GM18858 (cell line): ENCODE measurements around the gene SPG11.
A peak's percentile ranks its signal among the peaks of the same experiment; 100 is the strongest.
"Not testable (repeated sequence)": the region's sequence is repeated elsewhere in the genome, so short reads cannot be mapped to it uniquely, and the experiment has no call there.

ENCODE experiments used
- ATAC-seq: cut with Tn5 transposase; IDR thresholded peaks from one replicate; pipeline ENCODE4 v1.9.1; 2021; ENCODE audit not compliant: unreplicated experiment

Gene SPG11

GRCh38 chr15:44663410-44664308 lies at the start of gene SPG11:
Gene SPG11, minus strand, starts transcription at chr15:44663662. Its CDS starts 15 bp downstream, at chr15:44663647.
- ATAC-seq, result peak; percentile 58

GRCh38 chr15:44712346-44713005 lies 49.0 kb upstream of the SPG11 start:
- no peak for ATAC-seq

GRCh38 chr15:44711743-44712345 lies 48.4 kb upstream of the SPG11 start:
- no peak for ATAC-seq

GRCh38 chr15:44711096-44711742 lies 47.8 kb upstream of the SPG11 start, which contains the start of the genes B2M and PATL2:
Gene B2M, plus strand, starts transcription at chr15:44711517. Its CDS starts 30 bp downstream, at chr15:44711547.
Gene PATL2, minus strand, starts transcription at chr15:44711323. Its CDS starts 34,833 bp downstream, at chr15:44676490.
- peak; percentile 89 for ATAC-seq

GRCh38 chr15:44710236-44711095 lies 47.0 kb upstream of the SPG11 start:
- no peak for ATAC-seq

GRCh38 chr15:44706946-44707636 lies 43.6 kb upstream of the SPG11 start:
- ATAC-seq, result no peak

GRCh38 chr15:44706401-44706800 lies 42.9 kb upstream of the SPG11 start:
- ATAC-seq, result no peak

- ATAC-seq, result no peak
These were observed 42.5 kb upstream of the SPG11 start for GRCh38 chr15:44705986-44706385.

- ATAC-seq, result not testable (repeated sequence)
These were observed 37.2 kb upstream of the SPG11 start for GRCh38 chr15:44700676-44701075.

GRCh38 chr15:44698641-44699040 lies 35.2 kb upstream of the SPG11 start:
- ATAC-seq, result no peak

- ATAC-seq, result no peak
These were observed 33.6 kb upstream of the SPG11 start for GRCh38 chr15:44697014-44697413.

- ATAC-seq, result no peak
These were observed 31.8 kb upstream of the SPG11 start for GRCh38 chr15:44695294-44695693.

GRCh38 chr15:44694416-44694815 lies 31.0 kb upstream of the SPG11 start:
- no peak for ATAC-seq

GRCh38 chr15:44692659-44693058 lies 29.2 kb upstream of the SPG11 start:
- no peak for ATAC-seq

- not testable (repeated sequence) for ATAC-seq
These were observed 26.8 kb upstream of the SPG11 start for GRCh38 chr15:44690245-44690644.

- ATAC-seq, result not testable (repeated sequence)
These were observed 25.9 kb upstream of the SPG11 start for GRCh38 chr15:44689318-44689717.

- not testable (repeated sequence) for ATAC-seq
These were observed 19.6 kb upstream of the SPG11 start for GRCh38 chr15:44682809-44683682.

- no peak for ATAC-seq
These were observed 18.7 kb upstream of the SPG11 start for GRCh38 chr15:44682211-44682610.
